K562 treated with DMSO at 1 percent for 4 hours (cell line): Measurements from ENCODE around the gene KRT73. TPM values are rescaled to one million over a fixed set of nuclear protein-coding genes. Genes with fewer than 3 reads are reported as not detected.

Source experiments
- total RNA-seq: library from RNA; unstranded; fragments of 300-600 nt; gene quantifications from 2 replicates; pipeline ENCODE4 v1.2.3, GENCODE V29; 2022; ENCODE audit not compliant: insufficient read depth

Gene KRT73
- not detected in 2 replicates for total RNA-seq

DNA sequence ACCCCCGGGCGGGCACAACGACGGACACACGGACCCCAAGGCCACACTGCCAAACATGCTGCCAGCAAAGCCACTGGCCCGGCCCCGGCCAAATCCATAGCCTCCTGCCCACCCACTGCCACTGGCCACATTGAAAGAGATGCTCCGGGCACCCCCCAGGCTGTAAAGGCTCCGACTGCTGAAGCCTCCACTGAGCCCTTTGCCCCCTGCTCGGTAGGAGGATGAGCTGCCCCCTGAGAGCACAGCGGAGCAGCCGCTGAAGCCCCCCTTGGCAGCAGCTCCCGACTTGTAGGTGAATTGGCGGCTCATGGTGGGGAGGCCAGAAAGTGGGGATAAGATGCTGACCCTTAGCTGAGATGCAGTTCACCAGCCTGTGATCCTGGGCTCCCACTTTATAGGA lies at the start of gene KRT73:
TSS of gene KRT73 (minus strand) at position 344 of the 400 bp plus-strand sequence. CDS start at position 309, 35 bp downstream.

GRCh38 chr12:52651726-52652261 lies 33.4 kb upstream of the KRT73 start, which contains the start of gene KRT2:
TSS of gene KRT2 (minus strand) at chr12:52652211. CDS start at chr12:52652142, 69 bp downstream.

DNA sequence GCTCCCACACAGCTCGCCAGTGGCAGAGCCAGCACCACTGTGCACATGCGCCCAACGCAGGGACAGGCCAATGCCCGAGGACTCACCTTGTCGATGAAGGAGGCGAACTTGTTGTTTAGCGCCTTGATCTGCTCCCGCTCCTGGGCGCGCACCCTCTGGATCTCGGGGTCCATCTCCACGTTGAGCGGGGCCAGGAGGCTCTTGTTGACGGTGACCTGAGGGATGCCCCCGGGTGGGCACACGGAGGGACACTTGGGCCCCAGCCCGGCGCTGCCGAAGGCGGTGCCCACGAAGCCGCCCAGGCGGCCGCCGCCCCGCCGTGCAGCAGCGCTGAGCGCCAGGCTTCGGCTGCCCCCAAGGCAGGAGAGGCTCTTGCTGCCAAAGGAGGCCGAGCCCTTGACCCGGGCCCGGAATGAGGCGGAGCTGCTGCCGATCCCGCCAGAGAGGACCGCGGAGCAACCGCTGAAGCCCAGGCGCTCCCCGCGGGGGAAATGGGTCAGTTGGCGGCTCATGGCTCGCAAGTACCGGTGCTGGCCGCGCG lies 17.3 kb downstream of the KRT73 start, which contains the start of gene KRT72:
TSS of gene KRT72 (minus strand) at position 523 of the 541 bp plus-strand sequence. CDS start at position 512, 11 bp downstream.

GRCh38 chr12:52573743-52574142 lies 44.6 kb downstream of the KRT73 start, which contains the start of gene KRT74:
TSS of gene KRT74 (minus strand) at chr12:52573843. CDS start at chr12:52573777, 66 bp downstream.

Other genes with a start within 250 kb of the KRT73 start
- gene KRT84, start 232.9 kb downstream of the KRT73 start, total RNA-seq = not detected in 2 replicates
- gene KRT82, start 212.2 kb downstream of the KRT73 start, total RNA-seq = not detected in 2 replicates
- gene KRT75, start 184.2 kb downstream of the KRT73 start, total RNA-seq = not detected in 2 replicates
- gene KRT6B, start 166.4 kb downstream of the KRT73 start, total RNA-seq = not detected in 2 replicates
- gene KRT6C, start 144.8 kb downstream of the KRT73 start, total RNA-seq = not detected in 2 replicates
- gene KRT6A, start 125.3 kb downstream of the KRT73 start, total RNA-seq = not detected in 2 replicates
- gene KRT5, start 98.2 kb downstream of the KRT73 start, total RNA-seq = not detected in 2 replicates
- not detected in 2 replicates for gene KRT71, start 65.4 kb downstream of the KRT73 start, total RNA-seq
- not detected in 2 replicates for gene KRT74, start 44.7 kb downstream of the KRT73 start, total RNA-seq
- gene KRT72, start 17.1 kb downstream of the KRT73 start, total RNA-seq = 0.35 TPM in 1 of 2 replicates, not detected in the other
- 0.84 TPM in 1 of 2 replicates, not detected in the other for gene KRT2, start 33.7 kb upstream of the KRT73 start, total RNA-seq
- not detected in 2 replicates for gene KRT1, start 61.8 kb upstream of the KRT73 start, total RNA-seq
- gene KRT77, start 85.0 kb upstream of the KRT73 start, total RNA-seq = not detected in 2 replicates
- not detected in 2 replicates for gene KRT76, start 158.8 kb upstream of the KRT73 start, total RNA-seq
- not detected in 2 replicates for gene KRT3, start 177.6 kb upstream of the KRT73 start, total RNA-seq
- not detected in 2 replicates for gene KRT4, start 195.6 kb upstream of the KRT73 start, total RNA-seq
- gene KRT79, start 215.8 kb upstream of the KRT73 start, total RNA-seq = not detected in 2 replicates
- gene KRT78, start 230.4 kb upstream of the KRT73 start, total RNA-seq = not detected in 2 replicates